B cell (primary cell): ENCODE data around the gene SPOCD1. TPM values are rescaled to one million over a fixed set of nuclear protein-coding genes. Genes with fewer than 3 reads are reported as not detected.

ENCODE experiments used
- ATAC-seq: fragments of 200-7000 bp; cut with Tn5 transposase; one replicate; pipeline ENCODE4 v1.10.0; 2021; ENCODE audit warnings: low read depth, mild to moderate bottlenecking, moderate number of reproducible peaks, moderate library complexity
- CTCF ChIA-PET: fragments of 350-600 bp; sonication (Branson Sonifier 250); formaldehyde crosslinking; loops from one replicate; lab custom pipeline; 2021; ENCODE audit warnings: antibody characterized with exemption, inconsistent platforms; lab: Charles Lee
- POLR2A ChIA-PET: fragments of 350-600 bp; sonication (Branson Sonifier 250); formaldehyde crosslinking; loops from one replicate; lab custom pipeline; 2021; ENCODE audit warnings: antibody characterized with exemption; lab: Charles Lee
- DNase-seq: peaks from one replicate; pipeline ENCODE4 v3.0.0; 2013
- H2AFZ ChIP-seq: 2 replicates; pipeline ENCODE4 v1.6.1; 2012; ENCODE audit warnings: mild to moderate bottlenecking, low read depth, low read length; ENCODE audit not compliant: insufficient read depth, poor library complexity, severe bottlenecking
- H3K27ac ChIP-seq, 2 donors: 1 replicate in 1 of 2; 2 replicates in 1 of 2; pipeline ENCODE4 v1.5.1; 2012 to 2013; ENCODE audit warnings: low read length in 2 of 2, mild to moderate bottlenecking in 2 of 2, moderate library complexity in 1 of 2
- H3K27me3 ChIP-seq, 4 experiments: fragments of 200-600 bp in 1 of 4; sonication (generic) in 1 of 4; replicated peaks in 1 of 4; 1 replicate in 2 of 4; 2 replicates in 2 of 4; pipeline versions ENCODE4 v1.6.1 to v1.7.0; 2013 to 2016; ENCODE audit warnings: low read length in 3 of 4, mild to moderate bottlenecking in 2 of 4, mixed read lengths in 1 of 4, moderate library complexity in 1 of 4; ENCODE audit not compliant: insufficient read depth in 4 of 4, control insufficient read depth in 3 of 4; ENCODE audit errors: control extremely low read depth in 1 of 4
- H3K36me3 ChIP-seq, 2 experiments: replicated peaks in 1 of 2; 1 replicate in 1 of 2; 2 replicates in 1 of 2; pipeline versions ENCODE4 v1.6.1 to v1.7.1; 2013; ENCODE audit warnings: low read length in 1 of 2; ENCODE audit not compliant: insufficient read depth in 2 of 2, control insufficient read depth in 1 of 2; ENCODE audit errors: control extremely low read depth in 1 of 2, extremely low read depth in 1 of 2
- H3K4me1 ChIP-seq, 2 donors: fragments of 200-600 bp in 1 of 2; sonication (generic) in 1 of 2; 1 replicate in 1 of 2; 2 replicates in 1 of 2; pipeline versions ENCODE4 v1.5.1 to v1.6.1; 2013 to 2017; ENCODE audit warnings: low read length in 2 of 2; ENCODE audit not compliant: control insufficient read depth in 2 of 2, insufficient read depth in 2 of 2
- H3K4me2 ChIP-seq: replicated peaks from 2 replicates; pipeline ENCODE3; 2012; ENCODE audit warnings: mild to moderate bottlenecking, low read depth, low read length; ENCODE audit not compliant: poor library complexity, severe bottlenecking
- H3K4me3 ChIP-seq, 5 experiments: fragments of 200-600 bp in 1 of 5; sonication (generic) in 1 of 5; 1 replicate in 3 of 5; 2 replicates in 2 of 5; pipeline versions ENCODE4 v1.5.1 to v1.7.0; 2011 to 2016; ENCODE audit warnings: low read length in 4 of 5, mild to moderate bottlenecking in 4 of 5, low read depth in 2 of 5, control low read depth in 1 of 5, moderate library complexity in 1 of 5; ENCODE audit not compliant: insufficient read depth in 1 of 5; ENCODE audit errors: control extremely low read depth in 1 of 5, extremely low read depth in 1 of 5
- H3K79me2 ChIP-seq: fragments of 200-600 bp; sonication (generic); one replicate; pipeline ENCODE4 v1.6.0; 2016; ENCODE audit warnings: low read length; ENCODE audit not compliant: control insufficient read depth, insufficient read depth
- H3K9ac ChIP-seq: fragments of 200-600 bp; sonication (generic); 2 replicates; pipeline ENCODE4 v1.6.1; 2017; ENCODE audit warnings: mild to moderate bottlenecking, low read length, moderate library complexity
- H3K9me3 ChIP-seq, 3 donors: one replicate each; pipeline versions ENCODE4 v1.6.1 to v1.7.1; 2013; ENCODE audit warnings: low read length in 2 of 3; ENCODE audit not compliant: control insufficient read depth in 2 of 3, insufficient read depth in 1 of 3; ENCODE audit errors: control extremely low read depth in 1 of 3
- H4K20me1 ChIP-seq: 2 replicates; pipeline ENCODE4 v1.6.0; 2012; ENCODE audit warnings: mild to moderate bottlenecking, low read length; ENCODE audit not compliant: insufficient read depth, control insufficient read depth, poor library complexity, severe bottlenecking
- H3K27ac Mint-ChIP-seq: one replicate; pipeline ENCODE4 v1.8.0; 2021; ENCODE audit warnings: mixed read lengths
- H3K27me3 Mint-ChIP-seq: one replicate; pipeline ENCODE4 v1.8.0; 2021; ENCODE audit warnings: mixed read lengths
- H3K4me1 Mint-ChIP-seq: one replicate; pipeline ENCODE4 v1.8.0; 2021; ENCODE audit warnings: mixed read lengths
- H3K4me3 Mint-ChIP-seq: one replicate; pipeline ENCODE4 v1.8.0; 2021; ENCODE audit warnings: mixed read lengths
- H3K9me3 Mint-ChIP-seq: one replicate; pipeline ENCODE4 v1.8.0; 2022; ENCODE audit warnings: mixed read lengths; ENCODE audit not compliant: insufficient read depth
- EZH2 ChIP-seq: IDR thresholded peaks from 2 replicates; pipeline ENCODE4 v1.6.1; 2012; ENCODE audit warnings: borderline replicate concordance, low read depth, mild to moderate bottlenecking, moderate library complexity, low read length; ENCODE audit not compliant: insufficient read depth, poor library complexity, severe bottlenecking
- WGBS: methylation state at CpG from one replicate; pipeline ENCODE4 v1.1.5; 2013; ENCODE audit warnings: missing lambda C conversion rate; ENCODE audit not compliant: insufficient coverage; 5-methylcytosine and 5-hydroxymethylcytosine counted together
- intact Hi-C: fragments of 100-400 bp; cut with micrococcal nuclease; formaldehyde crosslinking; loops from one replicate; pipeline ENCODE4 v1.10.0; 2022
- polyA plus RNA-seq: library from polyadenylated mRNA; depleted of rRNA; stranded (reverse); fragments of >200 nt; gene quantifications from 2 replicates; pipeline ENCODE4 v1.2.3, GENCODE V29; 2012
- total RNA-seq, 2 donors: library from RNA; stranded (reverse); fragments of 120-200 nt in 1 of 2; gene quantifications; 1 replicate in 1 of 2; 2 replicates in 1 of 2; pipeline versions ENCODE4 v1.2.3 to v1.2.4, GENCODE V29; 2013 to 2022
- TF ChIP-seq, protein P1 (sequence below): fragments of 200-600 bp; IDR thresholded peaks from one replicate; pipeline ENCODE4 v1.8.0; 2022; ENCODE audit warnings: antibody characterized with exemption, mild to moderate bottlenecking

SPOCD1 gene
- total and polyA plus RNA-seq, 2 donors (not counting 1 experiment from before 2014, with no cell fraction given), result not detected

DNA sequence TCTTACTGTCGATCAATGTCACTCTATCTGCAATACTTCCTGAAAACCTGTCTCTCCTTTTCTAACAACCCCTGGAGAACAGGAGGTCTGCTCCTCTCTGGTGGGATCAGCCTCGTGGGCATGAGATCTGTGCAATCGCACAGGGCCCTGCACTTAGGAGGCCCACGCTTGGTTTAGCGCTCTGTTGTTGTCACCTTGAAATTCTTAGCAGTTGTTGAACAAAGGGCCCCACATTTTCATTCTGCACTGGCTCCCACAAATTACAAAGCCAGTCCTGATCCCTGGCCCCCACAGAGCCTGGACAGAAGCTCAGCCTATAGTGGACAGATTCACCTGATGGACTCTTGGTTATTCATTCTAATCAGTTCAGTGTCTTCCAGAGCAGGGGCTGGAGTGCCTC is 18.6 kb downstream of the SPOCD1 start:
- Histone ChIP-seq H4K20me1 (no peaks in the 10 kb centered on the region), H3K27ac (no peak overlapping the region), H3K27me3 (peaks cover 0 to 13% (median 4%) of the 10 kb centered on the region in 4 experiments), H3K4me3 (no peak overlapping the region), H3K4me2 (no peak overlapping the region), H2AFZ (no peak overlapping the region), H3K9me3 (no peaks in the 10 kb centered on the region), H3K4me1 (peaks cover 9% of the 10 kb centered on the region in 2 donors), H3K79me2 (no peaks in the 10 kb centered on the region), H3K36me3 (no peaks in the 10 kb centered on the region), H3K9ac (no peak overlapping the region)
- intact Hi-C loops, result no loop called here
- Mint-ChIP-seq H3K9me3 (no peaks in the 10 kb centered on the region), H3K27me3 (peaks cover 26% of the 10 kb centered on the region), H3K4me1 (peaks cover 13% of the 10 kb centered on the region), H3K4me3 (no peak overlapping the region), H3K27ac (no peak overlapping the region)
- ATAC-seq (no peak), DNase-seq (no peak)
- TF ChIP-seq, protein P1, sequence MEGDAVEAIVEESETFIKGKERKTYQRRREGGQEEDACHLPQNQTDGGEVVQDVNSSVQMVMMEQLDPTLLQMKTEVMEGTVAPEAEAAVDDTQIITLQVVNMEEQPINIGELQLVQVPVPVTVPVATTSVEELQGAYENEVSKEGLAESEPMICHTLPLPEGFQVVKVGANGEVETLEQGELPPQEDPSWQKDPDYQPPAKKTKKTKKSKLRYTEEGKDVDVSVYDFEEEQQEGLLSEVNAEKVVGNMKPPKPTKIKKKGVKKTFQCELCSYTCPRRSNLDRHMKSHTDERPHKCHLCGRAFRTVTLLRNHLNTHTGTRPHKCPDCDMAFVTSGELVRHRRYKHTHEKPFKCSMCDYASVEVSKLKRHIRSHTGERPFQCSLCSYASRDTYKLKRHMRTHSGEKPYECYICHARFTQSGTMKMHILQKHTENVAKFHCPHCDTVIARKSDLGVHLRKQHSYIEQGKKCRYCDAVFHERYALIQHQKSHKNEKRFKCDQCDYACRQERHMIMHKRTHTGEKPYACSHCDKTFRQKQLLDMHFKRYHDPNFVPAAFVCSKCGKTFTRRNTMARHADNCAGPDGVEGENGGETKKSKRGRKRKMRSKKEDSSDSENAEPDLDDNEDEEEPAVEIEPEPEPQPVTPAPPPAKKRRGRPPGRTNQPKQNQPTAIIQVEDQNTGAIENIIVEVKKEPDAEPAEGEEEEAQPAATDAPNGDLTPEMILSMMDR, result no peak
- no peak for TF ChIP-seq EZH2
- POLR2A ChIA-PET, result interaction anchor here (1.1 kb wide), 1 partner anchor 8 kb away, joined by 3 read pairs; no protein-coding TSS in a partner anchor
- WGBS, result 95% methylated on average over 5 of the region's 5 CpGs
- CTCF ChIA-PET, result interaction anchor here (0.8 to 1.3 kb wide), 2 partner anchors 8 to 248 kb away, joined by 3 to 6 read pairs; no protein-coding TSS in a partner anchor

DNA sequence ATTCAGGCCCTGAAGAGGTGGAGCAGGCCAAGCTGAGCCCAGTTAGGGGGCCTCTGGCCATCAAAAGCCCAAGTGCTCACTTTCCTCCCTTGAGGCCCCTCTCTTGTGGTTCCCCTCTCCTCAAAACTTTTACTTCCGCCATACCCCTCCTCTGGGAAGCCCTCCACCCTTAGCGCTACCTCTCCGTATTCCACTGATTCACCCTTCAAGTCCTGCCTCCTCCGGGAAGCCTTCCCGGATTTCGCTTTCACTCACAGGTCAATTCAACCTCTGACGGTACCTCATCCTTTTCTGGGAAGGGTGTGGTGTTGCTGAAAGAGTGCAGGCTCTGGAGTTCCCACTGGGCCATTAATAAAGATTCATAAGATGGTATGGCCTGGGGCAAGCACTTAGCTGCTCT is 19.1 kb downstream of the SPOCD1 start:
- Mint-ChIP-seq H3K27ac (no peak overlapping the region), H3K4me1 (peaks cover 11% of the 10 kb centered on the region), H3K9me3 (no peaks in the 10 kb centered on the region), H3K4me3 (no peak overlapping the region), H3K27me3 (peaks cover 26% of the 10 kb centered on the region)
- no peak for DNase-seq
- Histone ChIP-seq H2AFZ (no peak overlapping the region), H3K36me3 (no peaks in the 10 kb centered on the region), H3K9me3 (no peaks in the 10 kb centered on the region), H3K4me3 (no peak overlapping the region), H3K79me2 (no peaks in the 10 kb centered on the region), H3K4me2 (no peak overlapping the region), H3K4me1 (peaks cover 9% of the 10 kb centered on the region in 2 donors), H4K20me1 (no peaks in the 10 kb centered on the region), H3K27me3 (peaks cover 0 to 13% (median 4%) of the 10 kb centered on the region in 4 experiments), H3K27ac (no peak overlapping the region), H3K9ac (no peak overlapping the region)
- 93% methylated on average over 3 of the region's 7 CpGs for WGBS
- ChIA-PET CTCF (no interaction called here), POLR2A (no interaction called here)
- ATAC-seq, result no peak
- TF ChIP-seq, protein P1, result no peak
- TF ChIP-seq EZH2, result no peak
- intact Hi-C loops, result no loop called here
